ENCODE measurements around the gene TCTA.

DNA sequence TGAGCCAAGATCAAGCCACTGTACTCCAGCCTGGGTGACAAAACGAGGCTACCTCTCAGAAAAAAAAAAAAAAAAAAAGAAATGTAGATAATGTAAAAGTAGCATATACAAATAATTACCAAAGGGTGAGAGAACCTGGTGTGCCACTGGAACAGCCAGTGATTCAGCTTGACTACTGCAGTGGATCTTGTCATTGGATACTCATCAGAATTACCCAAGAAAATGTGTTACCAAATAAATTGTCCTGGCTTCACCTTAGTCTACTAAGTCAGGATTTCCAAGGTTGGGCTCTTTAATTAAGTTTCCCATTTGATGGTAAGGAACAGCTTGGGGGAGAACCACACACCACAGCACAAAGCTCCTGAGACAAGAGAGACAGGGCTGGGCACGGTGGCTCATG lies 15.4 kb downstream of the TCTA start:
- TF ChIP-seq POLR2AphosphoS5 (IDR thresholded peaks at IDR 0.05), result no peak
- TF ChIP-seq POLR2A (IDR thresholded peaks at IDR 0.05; ENCODE audit: low read depth), result no peak
- TF ChIP-seq, protein P1, sequence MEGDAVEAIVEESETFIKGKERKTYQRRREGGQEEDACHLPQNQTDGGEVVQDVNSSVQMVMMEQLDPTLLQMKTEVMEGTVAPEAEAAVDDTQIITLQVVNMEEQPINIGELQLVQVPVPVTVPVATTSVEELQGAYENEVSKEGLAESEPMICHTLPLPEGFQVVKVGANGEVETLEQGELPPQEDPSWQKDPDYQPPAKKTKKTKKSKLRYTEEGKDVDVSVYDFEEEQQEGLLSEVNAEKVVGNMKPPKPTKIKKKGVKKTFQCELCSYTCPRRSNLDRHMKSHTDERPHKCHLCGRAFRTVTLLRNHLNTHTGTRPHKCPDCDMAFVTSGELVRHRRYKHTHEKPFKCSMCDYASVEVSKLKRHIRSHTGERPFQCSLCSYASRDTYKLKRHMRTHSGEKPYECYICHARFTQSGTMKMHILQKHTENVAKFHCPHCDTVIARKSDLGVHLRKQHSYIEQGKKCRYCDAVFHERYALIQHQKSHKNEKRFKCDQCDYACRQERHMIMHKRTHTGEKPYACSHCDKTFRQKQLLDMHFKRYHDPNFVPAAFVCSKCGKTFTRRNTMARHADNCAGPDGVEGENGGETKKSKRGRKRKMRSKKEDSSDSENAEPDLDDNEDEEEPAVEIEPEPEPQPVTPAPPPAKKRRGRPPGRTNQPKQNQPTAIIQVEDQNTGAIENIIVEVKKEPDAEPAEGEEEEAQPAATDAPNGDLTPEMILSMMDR (IDR thresholded peaks at IDR 0.05), result no peak

Measured in esophagus muscularis mucosa (tissue), 3 donors.